CD4-positive, alpha-beta T cell treated with Interleukin-10 for 1 hour (primary cell): Measurements from ENCODE around the gene OR5C1.
A peak's percentile ranks its signal among the peaks of the same experiment; 100 is the strongest.
"Not testable (repeated sequence)": the region's sequence is repeated elsewhere in the genome, so short reads cannot be mapped to it uniquely, and the experiment has no call there.

Experiments used
- DNase-seq: peaks from one replicate; pipeline ENCODE4 v3.0.0-alpha.2; 2020

The OR5C1 gene

GRCh38 chr9:122788831-122789230, at the start of gene OR5C1:
Gene OR5C1 (plus strand): TSS chr9:122788933. CDS start chr9:122788933, 0 bp downstream.
- DNase-seq, result no peak

DNA sequence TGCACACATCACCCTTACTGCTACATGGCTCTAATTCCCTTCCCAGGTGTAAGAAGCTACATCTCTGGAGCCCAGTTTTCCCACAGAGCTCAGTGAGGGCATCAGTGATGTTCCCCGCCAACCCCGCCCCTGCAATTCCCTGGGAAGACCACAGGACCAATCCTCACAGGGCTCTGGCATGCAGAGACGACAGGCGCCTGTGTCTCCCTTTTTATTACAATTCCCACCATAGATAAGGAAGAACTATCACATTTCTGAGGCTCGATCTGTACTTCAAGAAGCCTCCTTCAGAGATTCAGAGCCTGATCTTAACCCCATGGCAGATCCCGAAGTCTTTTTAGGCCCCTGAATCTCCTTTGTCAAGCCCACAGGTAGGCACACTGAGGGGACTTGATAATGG, 46.7 kb upstream of the OR5C1 start, which contains the start of gene OR1L6:
OR1L6 (plus strand) TSS at position 301 of the 400 bp plus-strand sequence. CDS start 7,545 bp downstream, outside the sequence.
- no peak for DNase-seq

DNA sequence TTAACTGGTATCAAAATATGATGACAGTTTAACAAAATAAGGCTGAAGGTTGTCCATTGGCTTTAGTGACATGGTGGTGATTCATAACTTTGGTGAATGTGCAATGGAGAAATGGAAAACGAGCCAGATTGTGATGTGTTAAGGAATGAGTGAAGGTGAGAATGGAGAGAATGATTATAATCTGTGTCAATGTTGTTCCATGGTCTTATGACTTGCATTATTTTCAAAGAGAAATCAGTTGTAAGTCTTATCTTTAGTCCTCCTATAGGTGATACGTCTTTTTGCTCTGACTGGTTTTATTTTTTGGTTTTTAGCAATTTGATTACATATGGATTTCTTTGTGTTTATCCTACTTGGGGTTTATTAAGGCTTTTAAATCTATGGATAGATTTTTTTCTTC, 33.9 kb upstream of the OR5C1 start:
- DNase-seq, result no peak

DNA sequence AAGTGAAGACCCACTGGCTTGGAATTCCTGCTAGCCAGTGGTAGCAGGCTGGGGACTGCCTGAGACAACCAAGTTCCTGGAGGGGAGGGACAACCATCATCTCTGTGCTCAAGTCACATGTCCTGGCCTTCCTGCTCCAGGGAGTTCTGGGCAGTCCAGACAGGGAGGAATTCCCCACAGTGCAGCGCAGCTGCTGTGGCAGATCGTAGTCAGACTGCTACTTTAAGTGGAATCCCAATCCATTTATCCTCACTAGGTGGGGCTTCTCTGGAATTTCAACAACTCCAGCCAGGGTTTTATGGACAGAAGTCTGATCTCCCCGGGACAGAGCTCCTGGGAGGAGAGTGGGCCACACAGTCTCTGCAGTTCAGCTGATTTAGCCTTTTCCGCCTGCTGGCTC, 20.9 kb upstream of the OR5C1 start:
- no peak for DNase-seq

DNA sequence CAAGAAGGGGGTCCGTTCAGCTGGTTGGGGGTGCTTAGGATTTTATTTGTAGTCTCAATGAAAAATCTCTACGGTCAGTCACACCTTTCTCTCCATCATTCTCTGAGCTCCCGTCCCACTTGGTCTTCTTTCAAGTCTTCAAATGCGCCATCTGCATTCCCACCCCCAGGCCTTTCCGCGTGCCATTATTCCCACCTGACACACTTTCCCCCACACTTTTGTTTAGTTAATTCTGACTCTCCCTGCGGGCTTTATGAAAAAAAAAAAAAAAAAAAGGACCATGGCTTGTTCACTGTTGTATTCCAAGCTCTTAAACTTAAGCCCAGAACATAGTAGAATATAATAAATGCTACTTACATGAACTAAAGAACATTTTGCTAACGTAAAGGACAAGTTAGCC, 11.7 kb upstream of the OR5C1 start:
- DNase-seq, result no peak

GRCh38 chr9:122777935-122778627, 10.7 kb upstream of the OR5C1 start:
- no peak for DNase-seq

DNA sequence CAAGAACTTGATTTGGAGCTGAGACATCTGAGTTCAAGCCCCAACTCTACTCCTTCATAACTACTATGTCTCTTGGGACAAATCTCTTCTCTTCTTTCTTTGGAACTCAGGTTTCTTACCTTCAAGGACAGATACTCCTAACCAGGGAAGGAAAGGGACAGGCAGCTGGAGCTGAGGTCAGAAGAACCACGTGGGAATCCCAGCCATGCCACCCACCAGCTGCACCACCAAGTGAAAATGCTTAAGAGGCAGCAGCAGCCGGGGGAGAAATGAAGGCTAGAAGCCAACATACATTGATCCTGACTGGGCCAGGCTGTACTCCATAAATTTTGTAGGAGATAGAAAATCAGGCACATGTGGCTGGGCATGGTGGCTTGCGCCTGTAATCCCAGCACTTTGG, 9.6 kb upstream of the OR5C1 start:
- DNase-seq, result no peak

DNA sequence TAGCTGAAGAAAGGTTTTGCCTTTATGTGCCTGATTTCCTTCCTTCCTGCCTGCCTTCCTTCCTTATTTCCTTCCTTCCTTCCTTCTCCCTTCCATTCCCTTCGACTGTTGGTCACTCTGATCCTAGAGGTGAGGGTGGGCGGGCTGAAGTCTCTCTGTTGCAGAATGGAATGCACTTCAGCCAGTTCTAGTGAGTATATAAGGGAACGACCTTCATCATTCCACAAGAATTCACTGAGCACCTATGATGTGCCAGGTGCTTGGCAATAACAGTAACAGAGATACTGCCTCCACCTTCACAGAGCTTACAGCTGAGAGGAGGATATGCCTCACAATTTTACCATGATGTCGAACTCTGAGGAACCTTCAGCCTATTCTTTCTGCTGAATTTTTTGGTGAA, 8.7 kb upstream of the OR5C1 start:
- DNase-seq, result no peak

- no peak for DNase-seq
Observed at GRCh38 chr9:122781671-122782070, 7.1 kb upstream of the OR5C1 start.

- no peak for DNase-seq
Observed at GRCh38 chr9:122785269-122785668, 3.5 kb upstream of the OR5C1 start.

- DNase-seq, result no peak
Observed at GRCh38 chr9:122786338-122786737, 2.4 kb upstream of the OR5C1 start.

DNA sequence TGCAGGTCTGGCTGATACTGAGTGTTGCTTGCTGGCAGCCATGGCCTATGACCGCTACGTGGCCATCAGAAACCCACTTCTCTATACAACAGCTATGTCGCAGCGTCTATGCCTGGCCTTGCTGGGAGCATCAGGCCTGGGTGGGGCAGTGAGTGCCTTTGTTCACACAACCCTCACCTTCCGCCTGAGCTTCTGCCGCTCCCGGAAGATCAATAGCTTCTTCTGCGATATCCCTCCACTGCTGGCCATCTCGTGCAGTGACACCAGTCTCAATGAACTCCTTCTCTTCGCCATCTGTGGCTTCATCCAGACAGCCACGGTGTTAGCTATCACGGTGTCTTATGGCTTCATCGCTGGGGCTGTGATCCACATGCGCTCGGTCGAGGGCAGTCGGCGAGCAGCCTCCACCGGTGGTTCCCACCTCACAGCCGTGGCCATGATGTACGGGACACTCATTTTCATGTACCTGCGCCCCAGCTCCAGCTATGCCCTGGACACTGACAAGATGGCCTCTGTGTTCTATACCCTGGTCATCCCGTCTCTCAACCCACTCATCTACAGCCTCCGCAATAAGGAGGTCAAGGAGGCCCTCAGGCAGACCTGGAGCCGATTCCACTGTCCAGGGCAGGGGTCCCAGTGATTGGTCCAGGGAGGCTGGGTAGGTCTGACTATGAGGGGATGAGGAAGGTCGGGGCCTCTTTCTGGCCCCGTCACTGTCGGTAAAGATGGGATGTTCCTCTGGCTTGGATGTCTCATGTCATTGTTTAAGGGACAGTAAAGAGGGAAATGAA, 718 bp downstream of the OR5C1 start:
- DNase-seq, result no peak

- no peak for DNase-seq
Observed at GRCh38 chr9:122791872-122792669, 3.3 kb downstream of the OR5C1 start.

GRCh38 chr9:122797316-122798063, 8.8 kb downstream of the OR5C1 start:
- no peak for DNase-seq

DNA sequence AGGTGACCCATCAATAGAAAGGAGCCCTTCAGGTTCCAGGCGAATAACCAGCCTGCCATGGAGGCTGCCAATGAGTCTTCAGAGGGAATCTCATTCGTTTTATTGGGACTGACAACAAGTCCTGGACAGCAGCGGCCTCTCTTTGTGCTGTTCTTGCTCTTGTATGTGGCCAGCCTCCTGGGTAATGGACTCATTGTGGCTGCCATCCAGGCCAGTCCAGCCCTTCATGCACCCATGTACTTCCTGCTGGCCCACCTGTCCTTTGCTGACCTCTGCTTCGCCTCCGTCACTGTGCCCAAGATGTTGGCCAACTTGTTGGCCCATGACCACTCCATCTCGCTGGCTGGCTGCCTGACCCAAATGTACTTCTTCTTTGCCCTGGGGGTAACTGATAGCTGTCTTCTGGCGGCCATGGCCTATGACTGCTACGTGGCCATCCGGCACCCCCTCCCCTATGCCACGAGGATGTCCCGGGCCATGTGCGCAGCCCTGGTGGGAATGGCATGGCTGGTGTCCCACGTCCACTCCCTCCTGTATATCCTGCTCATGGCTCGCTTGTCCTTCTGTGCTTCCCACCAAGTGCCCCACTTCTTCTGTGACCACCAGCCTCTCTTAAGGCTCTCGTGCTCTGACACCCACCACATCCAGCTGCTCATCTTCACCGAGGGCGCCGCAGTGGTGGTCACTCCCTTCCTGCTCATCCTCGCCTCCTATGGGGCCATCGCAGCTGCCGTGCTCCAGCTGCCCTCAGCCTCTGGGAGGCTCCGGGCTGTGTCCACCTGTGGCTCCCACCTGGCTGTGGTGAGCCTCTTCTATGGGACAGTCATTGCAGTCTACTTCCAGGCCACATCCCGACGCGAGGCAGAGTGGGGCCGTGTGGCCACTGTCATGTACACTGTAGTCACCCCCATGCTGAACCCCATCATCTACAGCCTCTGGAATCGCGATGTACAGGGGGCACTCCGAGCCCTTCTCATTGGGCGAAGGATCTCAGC, 11.6 kb downstream of the OR5C1 start, which contains the start of gene OR1K1:
OR1K1 (plus strand) TSS at position 58 of the 995 bp plus-strand sequence; CDS start at position 58, 0 bp downstream.
- DNase-seq, result no peak

GRCh38 chr9:122806661-122807060, 17.9 kb downstream of the OR5C1 start:
- DNase-seq, result no peak

- no peak for DNase-seq
Observed at GRCh38 chr9:122807271-122807900, 18.7 kb downstream of the OR5C1 start.

GRCh38 chr9:122808141-122808540, 19.4 kb downstream of the OR5C1 start:
- no peak for DNase-seq

DNA sequence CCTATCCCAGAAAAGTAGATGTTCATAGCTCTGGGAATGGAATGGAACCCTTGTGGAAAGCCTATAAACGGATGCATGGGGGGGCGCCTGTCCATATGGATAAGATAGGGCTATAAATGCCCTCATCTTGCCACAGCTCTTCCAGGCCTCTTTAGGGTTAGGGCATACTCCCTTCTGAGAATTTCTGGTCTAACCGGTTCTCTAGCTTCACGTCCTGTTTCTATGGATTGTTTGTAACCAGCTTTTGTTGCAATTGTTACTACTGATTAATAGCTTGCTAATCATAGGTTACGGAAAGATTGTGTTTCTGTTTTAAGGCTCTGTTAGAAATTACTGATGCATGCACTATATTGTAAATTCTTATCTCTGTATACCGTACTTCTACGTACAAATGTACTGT, 20.5 kb downstream of the OR5C1 start:
- not testable (repeated sequence) for DNase-seq

DNA sequence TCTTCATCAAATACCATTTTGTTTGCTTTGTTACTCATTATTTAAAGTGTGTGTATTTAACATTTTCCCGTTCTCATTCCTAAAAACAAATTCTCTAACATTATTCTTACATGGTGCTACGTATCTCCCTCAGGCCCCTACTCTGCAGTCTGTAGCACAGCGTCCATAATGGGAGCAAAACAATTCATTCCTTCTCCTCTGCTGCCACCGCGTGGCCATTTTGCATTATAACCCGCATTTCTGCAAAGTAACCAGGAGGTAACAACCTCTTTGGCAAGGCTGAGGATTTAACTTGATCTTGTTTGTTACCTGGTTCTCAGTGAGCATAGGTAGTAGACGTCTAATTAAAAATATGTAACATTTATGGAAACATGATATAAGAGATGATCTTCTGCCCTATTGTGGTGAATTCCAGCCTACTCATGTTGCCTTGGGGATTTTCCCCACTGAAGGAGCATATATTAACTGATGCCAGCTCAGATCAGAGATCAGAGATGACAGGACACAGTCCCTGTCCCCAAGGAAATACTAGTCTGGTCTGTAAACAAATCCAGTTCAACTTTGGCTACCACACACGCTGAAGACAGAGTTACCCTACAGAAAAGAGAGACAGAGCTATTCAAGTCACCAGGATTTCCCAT, 21.7 kb downstream of the OR5C1 start:
- DNase-seq, result peak; percentile 81
